GM19035 (cell line): Measurements from ENCODE around the gene CCBE1.
"Not testable (repeated sequence)": the region's sequence is repeated elsewhere in the genome, so short reads cannot be mapped to it uniquely, and the experiment has no call there.

Experiments used
- ATAC-seq: cut with Tn5 transposase; IDR thresholded peaks from one replicate; pipeline ENCODE4 v1.9.1; 2021; ENCODE audit not compliant: unreplicated experiment

CCBE1 gene

GRCh38 chr18:59697236-59697932, at the start of gene CCBE1:
Gene CCBE1 (minus strand): TSS chr18:59697423.
- no peak for ATAC-seq

GRCh38 chr18:59744271-59744721, 47.1 kb upstream of the CCBE1 start:
- no peak for ATAC-seq

- no peak for ATAC-seq
Observed at GRCh38 chr18:59743566-59743965, 46.3 kb upstream of the CCBE1 start.

GRCh38 chr18:59742325-59743111, 45.3 kb upstream of the CCBE1 start:
- no peak for ATAC-seq

- ATAC-seq, result no peak
Observed at GRCh38 chr18:59740141-59740540, 42.9 kb upstream of the CCBE1 start.

GRCh38 chr18:59737776-59738300, 40.6 kb upstream of the CCBE1 start:
- no peak for ATAC-seq

GRCh38 chr18:59737335-59737734, 40.1 kb upstream of the CCBE1 start:
- ATAC-seq, result not testable (repeated sequence)

GRCh38 chr18:59736061-59736460, 38.8 kb upstream of the CCBE1 start:
- ATAC-seq, result no peak

- no peak for ATAC-seq
Observed at GRCh38 chr18:59735269-59735860, 38.1 kb upstream of the CCBE1 start.

- ATAC-seq, result no peak
Observed at GRCh38 chr18:59733421-59733820, 36.2 kb upstream of the CCBE1 start.

GRCh38 chr18:59730896-59731295, 33.7 kb upstream of the CCBE1 start:
- ATAC-seq, result no peak

- no peak for ATAC-seq
Observed at GRCh38 chr18:59729781-59730180, 32.6 kb upstream of the CCBE1 start.

- ATAC-seq, result no peak
Observed at GRCh38 chr18:59728816-59729215, 31.6 kb upstream of the CCBE1 start.

GRCh38 chr18:59725142-59725541, 27.9 kb upstream of the CCBE1 start:
- no peak for ATAC-seq

- ATAC-seq, result no peak
Observed at GRCh38 chr18:59724103-59724502, 26.9 kb upstream of the CCBE1 start.

- no peak for ATAC-seq
Observed at GRCh38 chr18:59721931-59722330, 24.7 kb upstream of the CCBE1 start.

GRCh38 chr18:59721211-59721610, 24.0 kb upstream of the CCBE1 start:
- ATAC-seq, result no peak

- ATAC-seq, result no peak
Observed at GRCh38 chr18:59719544-59720181, 22.4 kb upstream of the CCBE1 start.

- no peak for ATAC-seq
Observed at GRCh38 chr18:59718464-59719157, 21.4 kb upstream of the CCBE1 start.

- no peak for ATAC-seq
Observed at GRCh38 chr18:59718108-59718463, 20.9 kb upstream of the CCBE1 start.

- no peak for ATAC-seq
Observed at GRCh38 chr18:59717291-59717690, 20.1 kb upstream of the CCBE1 start.
